Erythroblast (primary cell): ENCODE measurements around the gene SUZ12.

Experiments
- GATA1 ChIP-seq: IDR thresholded peaks from 2 replicates; pipeline ENCODE4 v1.6.1; 2011; ENCODE audit warnings: low read depth, mild to moderate bottlenecking, control low read depth, low read length, moderate library complexity
- POLR2A ChIP-seq: IDR thresholded peaks from 2 replicates; pipeline ENCODE4 v1.6.1; 2011; ENCODE audit warnings: mild to moderate bottlenecking, low read length

GRCh38 chr17:32007463-32008298 is 70.9 kb downstream of the SUZ12 start:
- TF ChIP-seq POLR2A: peak; percentile 39
- TF ChIP-seq GATA1: no peak
